Fibroblast of the conjunctiva (primary cell): ENCODE data around the gene RIC8B.

ENCODE experiments used
- DNase-seq: peaks from one replicate; pipeline ENCODE4 v3.0.0-alpha.2; 2010; ENCODE audit warnings: low read depth

The RIC8B gene

DNA sequence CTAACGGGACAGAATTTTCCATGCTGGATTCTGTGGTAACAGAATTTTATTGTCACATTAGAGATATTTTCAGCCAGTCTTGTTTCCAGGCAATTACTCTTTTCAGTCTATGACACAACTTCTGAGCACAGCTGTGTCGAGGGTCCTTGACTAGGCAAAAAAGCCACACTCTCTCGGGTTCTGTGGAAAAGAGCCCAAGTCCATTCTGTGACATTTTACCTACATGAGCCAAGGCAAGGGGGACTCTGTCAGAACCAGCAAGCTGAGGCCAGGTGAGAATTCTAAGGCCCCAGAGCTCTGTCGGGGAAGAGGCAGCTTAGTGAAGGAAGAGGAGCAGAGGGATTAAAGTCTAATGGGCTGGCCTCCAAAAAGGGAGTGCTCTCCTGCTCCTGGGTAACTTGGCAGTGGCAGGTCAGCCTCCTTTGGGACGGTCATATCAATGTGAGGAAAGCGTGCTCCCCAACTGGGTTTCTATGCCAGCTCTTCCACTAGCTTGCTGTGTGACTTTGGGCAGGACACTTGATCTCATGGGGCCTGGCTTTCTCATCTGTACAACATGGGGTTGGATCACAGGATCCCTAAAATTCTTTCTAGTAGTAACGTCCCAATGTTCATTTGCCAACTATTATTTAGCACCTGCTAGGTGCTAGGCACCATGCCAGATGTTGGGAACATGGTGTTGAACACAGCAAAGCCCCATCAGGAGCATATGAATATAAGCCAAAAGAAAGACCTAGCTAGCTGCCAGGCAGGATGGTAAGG lies 16.0 kb upstream of the RIC8B start:
- DNase-seq, result no peak

DNA sequence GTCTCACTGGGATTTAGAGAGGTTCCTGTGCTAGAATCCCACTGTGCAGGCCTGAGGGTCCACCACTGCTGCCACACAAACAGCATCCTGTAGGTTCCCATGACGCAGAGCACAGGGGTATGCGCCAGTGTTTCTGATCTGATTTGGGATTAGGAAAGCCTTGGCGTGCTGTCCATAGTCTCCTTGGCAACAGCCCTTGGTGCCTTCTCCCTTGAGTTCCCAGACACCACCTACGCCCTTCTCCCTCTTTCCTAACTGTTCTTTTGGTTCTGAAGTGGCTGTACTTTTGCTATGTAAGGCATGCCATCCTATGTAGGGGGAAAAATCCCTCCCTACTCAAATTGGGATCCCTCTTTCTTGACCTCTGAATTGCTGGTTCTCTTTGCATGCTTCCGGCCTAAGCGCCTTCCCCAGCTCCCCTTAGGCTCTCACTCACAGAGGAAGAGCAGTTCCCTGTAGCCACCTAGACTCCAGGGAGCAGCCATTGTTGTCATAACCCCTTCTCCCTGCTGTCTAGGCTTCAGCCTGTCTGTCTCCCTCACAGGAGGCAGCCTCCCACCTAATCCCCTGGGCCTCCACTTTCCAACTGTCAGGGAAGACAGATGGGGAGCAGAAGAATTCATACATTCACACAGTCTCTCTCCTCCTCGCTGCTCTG lies 14.8 kb upstream of the RIC8B start:
- no peak for DNase-seq

DNA sequence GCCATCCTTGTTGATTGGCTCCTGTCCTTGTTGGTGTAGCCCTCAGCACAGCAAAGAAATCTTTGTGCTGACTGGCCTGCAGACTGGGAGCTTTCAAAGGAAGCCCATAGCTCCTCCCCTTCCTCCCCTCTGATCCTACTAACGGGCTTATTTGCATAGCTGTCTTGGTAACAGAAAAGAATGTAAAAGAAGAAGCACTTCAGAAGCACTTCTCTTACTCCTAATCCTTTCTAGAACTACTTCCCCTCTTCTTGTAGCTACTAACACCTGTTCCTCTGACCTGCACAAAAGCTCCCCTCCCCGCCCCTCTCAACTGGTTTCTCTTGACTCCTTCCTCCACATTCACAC lies 14.3 kb upstream of the RIC8B start:
- DNase-seq, result no peak

DNA sequence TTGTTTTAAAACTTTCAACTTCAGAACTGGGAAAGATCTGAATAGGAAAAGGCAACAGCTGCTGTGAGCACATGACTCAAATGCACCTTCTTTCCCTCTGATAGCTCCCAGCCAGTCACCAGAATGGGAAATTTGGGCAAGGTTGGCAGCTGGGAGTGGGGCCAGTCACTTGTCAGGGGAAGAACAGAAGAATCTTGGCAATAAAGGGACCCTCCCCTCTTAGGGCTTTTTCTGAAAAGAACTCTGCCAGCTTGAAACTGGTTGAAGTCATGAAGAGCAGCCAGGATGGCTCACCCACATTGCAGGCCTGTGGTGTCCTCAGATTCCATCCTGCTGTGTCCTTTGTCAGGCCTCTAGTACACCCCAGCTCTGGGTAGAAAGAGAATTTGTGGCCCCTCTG lies 10.3 kb upstream of the RIC8B start:
- no peak for DNase-seq

DNA sequence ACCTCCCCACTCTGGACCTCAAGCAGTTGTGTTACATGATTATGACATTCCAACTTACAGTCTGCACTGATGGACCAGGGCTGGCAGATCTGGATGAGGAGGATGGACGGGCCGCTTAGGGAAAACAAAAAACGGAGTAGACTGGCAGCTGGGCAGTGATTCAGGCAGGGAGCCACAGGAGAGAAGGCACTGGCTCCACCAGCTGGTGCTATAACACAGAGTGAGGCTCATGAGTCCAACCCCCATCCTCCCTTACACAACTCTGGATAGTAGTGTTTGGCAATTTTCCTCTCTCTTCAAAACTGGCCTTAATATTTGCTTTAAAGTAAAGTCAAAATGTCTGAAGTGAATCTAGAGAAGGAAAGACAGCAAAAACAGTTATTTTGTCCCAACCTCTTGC lies 9.7 kb upstream of the RIC8B start:
- DNase-seq, result no peak

DNA sequence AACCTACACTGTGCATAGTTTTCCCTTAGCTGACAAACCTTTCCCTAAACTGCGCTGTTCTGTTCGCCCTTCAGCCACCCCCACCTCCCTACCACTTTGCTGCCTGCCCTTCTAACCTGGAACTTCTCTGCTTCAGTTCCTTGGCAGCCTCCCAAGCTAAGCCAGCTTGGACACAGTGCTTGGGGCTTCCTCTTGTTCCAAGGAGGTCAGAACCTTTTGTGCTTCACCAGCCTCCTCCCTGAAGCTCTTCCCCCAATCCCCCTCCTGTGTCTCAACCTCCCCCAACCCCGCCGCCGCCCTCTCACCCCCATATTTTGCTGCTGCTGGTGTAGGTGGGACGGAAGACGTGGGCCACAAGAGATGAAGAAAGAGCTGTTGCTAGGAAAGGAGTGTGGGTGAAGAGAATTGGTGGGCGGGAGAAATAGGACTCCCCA lies 8.1 kb upstream of the RIC8B start:
- peak; percentile 36 for DNase-seq

DNA sequence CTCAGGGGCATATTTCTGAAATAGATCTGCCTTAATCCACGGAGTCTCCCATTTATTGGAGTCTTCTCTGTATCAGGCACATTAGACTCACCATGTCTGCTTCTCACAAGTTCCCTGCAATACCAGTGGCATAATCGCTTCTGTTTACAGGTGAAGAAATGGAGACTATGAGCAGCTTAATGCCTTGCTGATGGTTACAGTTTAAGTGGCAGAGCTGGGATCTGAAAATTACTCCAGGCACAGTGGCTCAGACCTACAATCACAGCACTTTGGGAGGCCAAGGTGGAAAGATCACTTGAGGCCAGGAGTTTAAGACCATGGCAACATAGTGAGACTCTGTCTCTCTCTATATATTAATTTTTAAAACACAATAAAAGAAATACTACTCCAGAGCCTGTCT lies 7.3 kb upstream of the RIC8B start:
- DNase-seq, result no peak

DNA sequence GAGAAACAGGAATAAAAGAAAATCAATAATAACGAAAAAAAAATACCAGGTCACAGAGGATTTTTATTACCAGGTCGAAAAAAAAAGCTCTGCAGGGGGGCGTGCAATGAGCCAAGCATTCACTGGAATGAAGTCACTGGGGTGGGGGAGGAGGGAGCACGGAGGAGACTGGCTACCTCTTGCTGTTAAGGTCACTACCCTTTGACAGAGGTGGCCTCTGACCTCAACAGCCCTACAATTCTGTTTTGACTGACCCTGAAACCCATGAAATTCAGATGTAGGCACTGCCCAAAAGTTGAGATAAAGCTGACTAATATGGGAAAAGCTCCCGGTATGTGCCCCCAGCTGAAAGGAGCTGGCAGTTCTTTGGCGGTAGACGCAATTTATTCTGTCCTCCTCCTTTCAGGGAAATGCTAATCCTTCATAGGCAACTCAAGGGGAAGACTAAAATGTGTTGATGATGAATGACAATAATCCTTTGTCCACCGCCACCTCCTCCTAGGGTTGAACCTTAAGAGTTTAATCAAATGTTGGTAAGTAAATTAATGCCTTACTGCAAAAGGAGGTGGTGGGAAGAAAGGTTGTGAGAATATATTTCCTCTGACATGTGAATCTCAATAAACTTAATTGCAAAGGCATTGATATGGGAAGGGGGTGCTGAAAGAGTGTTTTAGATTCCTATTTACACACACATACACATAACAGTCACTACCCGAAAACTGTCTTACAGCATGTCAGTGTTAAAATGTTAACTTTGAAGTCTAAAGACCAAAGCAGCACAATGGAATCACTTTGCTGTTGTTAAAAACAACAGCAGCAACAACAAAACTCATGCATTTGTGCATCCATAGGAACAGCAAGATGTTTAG lies 6.3 kb upstream of the RIC8B start:
- DNase-seq, result no peak

DNA sequence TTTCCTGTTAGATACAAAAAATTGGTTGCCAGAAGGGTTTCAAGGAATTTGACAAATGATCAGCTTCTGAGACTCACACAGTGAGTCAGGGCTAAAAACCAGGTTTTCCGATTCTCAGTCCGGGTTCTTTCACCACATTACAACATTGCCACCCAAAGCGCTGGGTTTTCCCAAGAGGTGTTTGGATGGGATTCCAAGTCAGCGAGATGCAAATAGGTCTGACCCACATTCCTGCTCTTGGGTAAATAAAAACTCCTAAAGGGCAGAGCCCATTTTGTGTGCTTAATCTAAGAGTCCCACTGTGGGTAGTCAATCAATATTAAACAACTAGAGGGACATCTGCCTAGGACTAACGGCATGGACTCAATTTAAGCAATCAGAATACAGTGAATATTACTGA lies 5.4 kb upstream of the RIC8B start:
- no peak for DNase-seq

DNA sequence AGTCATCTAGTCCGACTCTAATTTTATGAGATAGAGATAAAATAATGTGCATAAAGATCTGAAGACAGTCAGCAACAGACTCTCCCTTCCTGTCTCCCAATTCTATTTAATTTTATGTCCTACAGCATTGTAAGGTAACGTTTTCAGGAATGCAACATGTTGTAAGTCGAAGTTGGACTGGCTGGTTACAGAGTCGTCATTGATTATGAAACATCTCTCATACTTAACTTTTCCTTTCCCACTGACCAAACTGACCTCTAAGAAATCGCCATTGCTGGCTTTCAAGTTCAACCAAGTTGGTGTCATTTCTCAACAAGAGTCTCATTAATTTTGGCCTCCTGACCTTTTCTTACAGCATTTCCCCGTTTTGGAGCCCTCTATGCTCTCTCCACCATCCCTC lies 4.9 kb upstream of the RIC8B start:
- no peak for DNase-seq

DNA sequence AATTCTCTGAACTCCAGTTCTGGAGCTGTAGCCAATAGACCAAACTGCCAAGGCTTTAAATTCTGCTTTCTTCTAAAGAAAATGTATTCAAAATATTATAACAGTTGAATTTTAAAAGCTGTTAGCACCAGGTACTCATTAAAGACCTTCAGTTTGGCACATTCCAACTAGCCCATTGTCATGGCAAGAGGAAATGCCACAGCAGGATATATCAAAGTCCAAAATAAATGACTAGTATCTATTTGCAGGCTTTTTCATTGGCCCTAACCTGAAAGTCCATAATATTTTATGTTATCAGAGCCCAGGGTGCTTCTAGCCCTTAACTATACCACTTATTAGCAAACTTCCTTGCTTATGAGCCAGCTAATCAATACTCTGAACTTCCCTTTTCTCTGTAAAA lies 3.1 kb upstream of the RIC8B start:
- no peak for DNase-seq

DNA sequence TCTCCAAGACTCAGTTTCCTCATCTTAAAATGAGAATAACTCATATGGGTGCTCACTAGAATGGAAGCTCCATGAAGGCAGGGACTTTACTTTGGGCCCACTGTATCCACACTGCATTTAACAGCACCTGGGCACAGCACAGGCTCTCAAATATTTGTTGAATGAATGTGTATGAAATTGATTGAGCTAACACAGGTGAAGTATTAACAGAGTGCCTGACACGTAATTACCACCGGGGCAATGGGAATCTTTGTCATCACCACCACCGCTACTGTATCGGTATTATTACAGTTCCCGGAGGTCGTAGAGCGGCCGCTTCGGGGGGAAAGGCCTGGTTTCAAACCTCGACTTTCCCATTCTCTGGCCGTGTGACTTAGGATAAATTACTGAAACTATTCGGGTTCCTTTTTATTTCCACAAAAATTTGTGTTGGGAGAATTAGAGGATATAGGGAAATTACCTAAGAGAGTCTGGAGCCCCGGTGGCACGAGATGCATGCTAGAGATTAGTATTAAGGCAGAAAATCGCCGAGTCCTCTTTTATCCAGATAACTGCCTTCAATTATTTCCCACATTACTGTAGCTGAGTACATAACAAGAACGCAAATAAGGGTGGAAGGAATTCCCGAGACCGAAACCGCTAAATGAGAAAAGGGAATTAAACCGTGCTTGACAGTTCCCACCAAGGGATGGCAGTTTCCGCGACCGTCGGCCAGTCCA lies 1.0 kb upstream of the RIC8B start:
- no peak for DNase-seq

DNA sequence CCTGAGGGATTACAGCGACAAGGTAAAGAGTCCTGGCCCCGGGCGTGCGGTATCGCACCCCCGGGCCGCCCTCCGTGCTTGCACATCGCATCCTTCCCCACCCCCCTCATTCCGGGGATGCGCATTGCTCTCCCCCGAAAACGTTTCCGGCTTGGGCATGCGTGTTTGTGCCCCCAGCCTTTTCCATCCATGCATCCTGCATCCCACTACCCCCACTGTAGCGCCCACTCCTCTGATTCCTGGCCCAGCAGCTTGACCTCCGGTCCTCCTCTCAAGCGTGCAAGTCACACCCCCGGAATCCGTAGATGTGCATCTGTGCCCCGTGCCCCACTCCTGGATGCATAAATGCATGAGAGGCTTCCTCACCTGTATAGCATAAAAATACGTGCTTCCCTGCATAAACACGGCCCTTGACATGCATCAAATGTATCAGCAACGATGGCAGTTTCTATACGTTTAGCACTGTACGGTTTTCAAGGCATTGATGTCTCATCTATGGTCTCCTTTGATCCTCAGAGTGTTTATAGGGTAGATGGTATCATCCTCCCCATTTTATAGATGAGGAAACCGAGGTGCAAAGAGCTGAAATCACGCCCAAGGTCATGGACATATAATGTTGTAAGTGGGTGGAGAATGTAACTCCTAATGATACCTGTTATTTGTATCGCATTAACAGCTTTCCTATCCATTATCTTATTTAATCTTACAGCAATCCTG lies 484 bp downstream of the RIC8B start:
- no peak for DNase-seq

DNA sequence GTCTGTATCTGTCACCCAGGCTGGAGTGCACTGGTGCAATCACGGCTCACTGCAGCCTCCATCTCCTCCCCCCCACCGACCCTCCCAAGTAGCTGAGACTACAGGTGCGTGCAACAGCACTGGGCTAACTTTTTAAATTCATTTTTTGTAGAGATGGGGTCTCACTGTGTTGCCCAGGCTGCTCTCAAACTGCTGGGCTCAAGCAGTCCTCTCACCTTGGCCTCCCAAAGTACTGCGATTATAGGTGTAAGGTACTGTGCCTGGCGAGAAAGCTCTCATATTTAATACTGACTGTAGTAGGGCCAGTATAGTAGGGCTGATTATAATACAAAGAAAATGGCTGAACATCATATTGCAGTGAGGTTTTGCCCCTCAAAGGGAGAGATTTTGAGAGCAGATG lies 2.4 kb downstream of the RIC8B start:
- no peak for DNase-seq

DNA sequence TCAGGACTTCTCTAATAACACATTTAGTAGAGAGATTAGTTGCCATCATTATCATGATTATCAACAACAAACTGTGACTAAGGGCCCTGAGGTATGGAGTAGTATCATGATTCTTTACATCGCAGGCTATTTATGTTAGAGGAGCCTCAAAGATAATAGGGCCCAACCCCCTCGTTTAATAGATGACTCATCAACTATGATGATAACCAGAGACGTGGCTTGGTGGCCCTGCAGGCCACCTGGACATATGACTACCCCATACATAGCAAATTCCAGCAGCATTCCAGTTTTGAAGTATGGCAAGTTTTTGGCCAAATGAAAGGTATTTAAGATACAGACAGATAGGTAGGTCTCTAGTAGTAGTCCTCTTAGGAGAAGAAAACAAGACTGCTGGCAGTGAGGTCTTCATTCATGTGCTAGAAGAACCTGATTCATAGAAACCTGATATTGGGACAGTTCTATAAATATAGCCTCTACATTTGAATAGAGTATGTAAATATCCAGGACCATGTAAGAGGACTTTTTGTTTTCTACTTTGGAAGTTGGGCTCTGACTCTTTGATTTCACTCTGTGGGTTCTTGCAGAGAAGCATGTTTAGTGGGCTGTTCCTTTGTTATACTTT lies 5.6 kb downstream of the RIC8B start:
- no peak for DNase-seq

DNA sequence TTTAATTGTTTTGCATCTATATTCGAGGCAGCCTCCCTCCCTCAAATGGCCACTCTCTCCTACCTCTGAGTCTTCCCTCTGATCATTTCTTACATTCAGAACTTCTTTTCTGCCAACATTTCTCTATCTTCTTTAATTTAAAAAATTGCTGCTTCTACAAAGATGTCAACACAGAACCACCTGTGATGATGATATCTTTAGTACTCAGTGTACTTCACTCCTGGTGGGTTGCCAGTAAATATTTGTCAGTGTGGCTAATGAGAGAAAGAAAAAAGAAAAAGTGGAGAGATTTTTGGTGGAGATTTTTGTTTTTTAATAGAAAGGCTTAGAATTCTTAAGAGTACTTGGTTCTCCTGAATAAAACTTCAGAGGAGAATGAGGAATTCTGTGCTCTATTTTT lies 8.1 kb downstream of the RIC8B start:
- no peak for DNase-seq

DNA sequence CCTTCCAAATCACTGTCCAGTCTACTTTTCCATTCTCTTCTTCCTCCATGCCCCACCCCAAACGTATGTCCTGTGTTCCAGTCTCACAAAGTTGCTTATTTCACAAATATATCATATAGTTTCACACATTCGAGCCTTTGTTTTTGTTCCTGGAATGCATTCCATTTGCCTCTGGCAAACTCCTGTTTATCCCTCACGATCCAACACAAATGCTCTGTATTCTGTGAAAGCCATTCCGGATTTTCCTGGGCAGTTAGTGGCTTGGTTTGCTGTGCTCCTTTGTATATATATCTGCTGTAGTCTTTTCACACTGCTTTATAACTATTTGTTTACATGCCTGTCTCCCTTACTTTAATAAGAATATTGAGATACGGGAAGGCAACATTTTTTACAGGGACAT lies 9.0 kb downstream of the RIC8B start:
- DNase-seq, result no peak

DNA sequence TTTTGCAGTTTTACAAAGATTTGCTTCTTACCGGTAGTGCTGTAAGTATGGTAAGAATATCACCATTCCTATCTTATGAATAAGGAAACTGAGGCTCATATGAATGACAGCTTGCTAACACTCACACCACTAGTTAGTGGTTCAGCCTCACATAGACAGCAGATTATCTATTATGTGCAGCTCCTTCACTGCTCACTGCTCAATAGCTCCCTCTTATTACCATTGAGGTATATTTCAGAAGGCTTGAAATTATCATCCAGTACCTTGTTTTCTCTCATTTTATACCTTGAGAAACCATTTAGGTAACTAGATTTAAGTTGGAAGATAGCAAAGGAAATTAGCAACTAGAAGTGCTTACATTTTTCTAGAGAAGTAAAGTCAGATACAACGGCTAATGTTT lies 15.5 kb downstream of the RIC8B start:
- no peak for DNase-seq

DNA sequence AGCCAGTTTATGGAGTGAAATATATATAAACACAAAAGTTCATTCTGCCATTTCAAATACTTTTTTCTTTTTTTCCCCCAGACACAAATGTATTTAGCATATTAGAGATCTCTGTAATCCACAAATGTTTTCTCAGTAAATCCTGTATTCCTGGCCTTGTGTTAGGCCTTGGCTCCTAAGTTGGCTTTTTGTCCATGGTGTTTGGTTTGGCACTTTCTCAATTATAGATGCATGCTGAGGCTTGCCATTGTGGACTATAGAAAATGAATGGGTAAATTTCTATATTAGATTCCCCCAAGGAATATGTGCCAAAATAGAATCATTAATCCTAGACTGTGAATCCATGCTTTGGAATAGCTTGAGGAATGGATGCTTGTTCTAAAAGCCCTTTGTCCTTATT lies 17.0 kb downstream of the RIC8B start:
- DNase-seq, result no peak

DNA sequence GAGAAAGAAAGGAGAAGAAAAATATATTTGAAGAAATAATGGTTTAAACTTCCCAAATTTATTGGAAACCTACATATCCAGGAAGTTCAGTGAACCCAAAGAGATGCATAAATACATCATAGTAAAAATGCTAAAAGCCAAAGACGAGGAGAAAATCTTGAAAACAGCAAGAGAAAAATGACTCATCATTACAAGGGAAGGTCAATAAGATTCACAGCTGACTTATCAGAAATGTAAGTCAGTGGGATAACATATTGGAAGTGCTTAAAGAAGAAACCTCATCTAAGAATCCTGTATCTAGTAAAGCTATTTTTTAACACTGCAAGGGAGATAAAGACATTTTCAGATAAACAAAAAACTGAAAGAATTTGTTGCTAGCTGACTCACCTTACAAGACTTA lies 19.9 kb downstream of the RIC8B start:
- no peak for DNase-seq

DNA sequence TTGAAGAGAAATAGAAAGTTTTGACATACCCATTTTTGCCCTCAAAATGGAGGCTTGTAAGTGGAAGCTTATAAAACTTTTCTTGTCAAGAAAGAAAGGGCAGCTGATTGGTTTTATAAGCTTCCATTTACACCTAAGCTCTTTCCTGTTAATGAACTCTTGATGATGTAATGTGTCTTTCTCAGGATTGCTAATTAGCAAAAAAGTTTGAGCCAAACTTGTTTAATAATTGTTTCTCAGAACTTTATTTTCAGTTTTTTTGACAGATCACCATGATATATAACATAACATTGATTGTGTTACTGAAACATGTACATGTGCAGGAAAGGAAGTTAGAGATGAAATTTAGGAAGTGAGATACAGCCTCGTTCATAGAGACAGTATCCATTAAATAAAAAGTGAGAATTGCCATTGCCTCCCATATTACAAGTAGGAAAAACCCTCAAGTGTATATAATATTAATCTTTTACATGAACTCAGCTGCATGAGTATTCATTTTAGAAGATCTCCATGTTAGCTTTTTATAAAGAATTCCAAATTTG lies 26.8 kb downstream of the RIC8B start:
- DNase-seq, result no peak
